GM10266 (cell line): ENCODE measurements around the gene MRAP2.

Experiments used
- DNase-seq: peaks from one replicate; pipeline ENCODE4 v3.0.0; 2012; ENCODE audit errors: extremely low spot score
- TF ChIP-seq, protein P1 (sequence below): IDR thresholded peaks from 2 replicates; pipeline ENCODE4 v1.5.1; 2012; ENCODE audit warnings: mild to moderate bottlenecking, low read depth; ENCODE audit not compliant: control insufficient read depth, insufficient read depth; ENCODE audit errors: missing control alignments

MRAP2 gene

GRCh38 chr6:84018453-84019061 is 15.0 kb upstream of the MRAP2 start:
- no peak for DNase-seq
- TF ChIP-seq, protein P1, sequence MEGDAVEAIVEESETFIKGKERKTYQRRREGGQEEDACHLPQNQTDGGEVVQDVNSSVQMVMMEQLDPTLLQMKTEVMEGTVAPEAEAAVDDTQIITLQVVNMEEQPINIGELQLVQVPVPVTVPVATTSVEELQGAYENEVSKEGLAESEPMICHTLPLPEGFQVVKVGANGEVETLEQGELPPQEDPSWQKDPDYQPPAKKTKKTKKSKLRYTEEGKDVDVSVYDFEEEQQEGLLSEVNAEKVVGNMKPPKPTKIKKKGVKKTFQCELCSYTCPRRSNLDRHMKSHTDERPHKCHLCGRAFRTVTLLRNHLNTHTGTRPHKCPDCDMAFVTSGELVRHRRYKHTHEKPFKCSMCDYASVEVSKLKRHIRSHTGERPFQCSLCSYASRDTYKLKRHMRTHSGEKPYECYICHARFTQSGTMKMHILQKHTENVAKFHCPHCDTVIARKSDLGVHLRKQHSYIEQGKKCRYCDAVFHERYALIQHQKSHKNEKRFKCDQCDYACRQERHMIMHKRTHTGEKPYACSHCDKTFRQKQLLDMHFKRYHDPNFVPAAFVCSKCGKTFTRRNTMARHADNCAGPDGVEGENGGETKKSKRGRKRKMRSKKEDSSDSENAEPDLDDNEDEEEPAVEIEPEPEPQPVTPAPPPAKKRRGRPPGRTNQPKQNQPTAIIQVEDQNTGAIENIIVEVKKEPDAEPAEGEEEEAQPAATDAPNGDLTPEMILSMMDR = no peak

DNA sequence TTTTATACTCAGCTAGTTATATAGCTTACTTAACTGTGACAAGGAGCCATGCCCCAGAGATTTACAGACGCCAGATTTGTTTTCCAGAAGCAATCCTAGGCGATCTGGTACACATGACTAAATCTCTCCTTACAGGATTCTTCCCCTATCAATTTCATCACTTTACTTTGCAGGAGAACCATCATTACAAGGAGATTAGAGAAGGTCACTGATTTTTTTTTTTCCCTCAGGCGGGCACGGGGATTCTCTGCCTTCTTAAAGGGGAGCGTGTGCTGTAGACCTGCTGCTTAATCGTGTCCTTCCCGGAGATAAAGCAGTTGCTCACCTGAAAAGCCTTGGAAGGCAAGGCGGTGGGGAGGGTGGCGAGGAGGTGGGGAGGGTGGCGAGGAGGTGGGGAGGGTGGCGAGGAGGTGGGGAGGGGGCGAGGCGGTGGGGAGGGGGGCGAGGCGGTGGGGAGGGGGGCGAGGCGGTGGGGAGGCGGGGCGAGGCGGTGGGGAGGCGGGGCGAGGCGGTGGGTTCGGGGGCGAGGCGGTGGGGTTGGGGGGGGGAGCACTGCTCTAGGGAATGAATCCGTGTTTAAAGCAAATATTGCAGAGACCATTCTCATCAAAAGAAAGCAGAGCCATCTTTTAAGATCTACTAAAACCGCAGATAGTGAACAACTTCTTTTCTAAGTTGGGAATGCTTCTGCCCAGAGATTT is 14.3 kb upstream of the MRAP2 start:
- DNase-seq = no peak

GRCh38 chr6:84019842-84020211 is 13.7 kb upstream of the MRAP2 start:
- TF ChIP-seq, protein P1 = no peak
- DNase-seq = no peak

More for the DNA sequence above, 14.3 kb upstream of the MRAP2 start:
- TF ChIP-seq, protein P1 = no peak

DNA sequence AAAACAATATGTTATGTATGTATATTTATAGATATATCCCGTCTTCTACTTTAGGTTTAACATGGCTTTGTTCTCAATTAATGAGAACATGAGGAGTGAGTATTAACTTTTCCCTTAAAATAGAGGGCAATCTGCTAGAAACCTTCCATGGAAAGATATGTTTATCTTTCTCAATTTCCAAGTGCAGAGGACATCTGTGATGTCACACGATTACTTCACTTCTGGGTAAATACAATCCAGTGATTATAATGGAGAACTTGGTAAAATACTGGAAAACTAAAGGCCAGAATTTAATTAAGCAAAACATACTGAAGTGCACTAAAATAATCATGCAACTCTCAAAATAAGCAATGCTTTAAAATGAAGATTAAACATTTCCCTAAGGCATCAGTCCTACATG is 11.9 kb upstream of the MRAP2 start:
- TF ChIP-seq, protein P1 = no peak
- DNase-seq = no peak

DNA sequence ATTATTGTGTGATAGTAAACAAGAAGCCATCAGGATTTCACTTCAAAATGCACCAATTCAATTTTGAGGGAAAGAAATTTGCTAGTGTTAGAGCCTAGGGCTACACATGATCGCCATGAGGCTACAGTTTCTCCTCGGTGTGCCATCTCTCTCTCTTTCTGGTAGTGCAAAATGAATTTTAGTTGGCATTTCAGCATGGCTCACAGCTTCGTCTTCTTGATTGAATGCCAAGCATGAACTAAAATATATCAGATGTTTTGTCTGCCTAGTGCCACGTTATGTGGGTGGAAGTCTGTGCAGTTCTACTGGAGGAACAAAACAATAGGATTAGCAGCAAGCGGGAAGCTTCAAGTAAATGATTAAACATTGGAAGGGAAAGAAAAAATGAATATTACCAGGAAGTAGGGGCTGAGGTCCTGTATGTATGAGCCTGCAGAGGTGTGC is 6.8 kb upstream of the MRAP2 start:
- no peak for DNase-seq
- TF ChIP-seq, protein P1 = no peak

DNA sequence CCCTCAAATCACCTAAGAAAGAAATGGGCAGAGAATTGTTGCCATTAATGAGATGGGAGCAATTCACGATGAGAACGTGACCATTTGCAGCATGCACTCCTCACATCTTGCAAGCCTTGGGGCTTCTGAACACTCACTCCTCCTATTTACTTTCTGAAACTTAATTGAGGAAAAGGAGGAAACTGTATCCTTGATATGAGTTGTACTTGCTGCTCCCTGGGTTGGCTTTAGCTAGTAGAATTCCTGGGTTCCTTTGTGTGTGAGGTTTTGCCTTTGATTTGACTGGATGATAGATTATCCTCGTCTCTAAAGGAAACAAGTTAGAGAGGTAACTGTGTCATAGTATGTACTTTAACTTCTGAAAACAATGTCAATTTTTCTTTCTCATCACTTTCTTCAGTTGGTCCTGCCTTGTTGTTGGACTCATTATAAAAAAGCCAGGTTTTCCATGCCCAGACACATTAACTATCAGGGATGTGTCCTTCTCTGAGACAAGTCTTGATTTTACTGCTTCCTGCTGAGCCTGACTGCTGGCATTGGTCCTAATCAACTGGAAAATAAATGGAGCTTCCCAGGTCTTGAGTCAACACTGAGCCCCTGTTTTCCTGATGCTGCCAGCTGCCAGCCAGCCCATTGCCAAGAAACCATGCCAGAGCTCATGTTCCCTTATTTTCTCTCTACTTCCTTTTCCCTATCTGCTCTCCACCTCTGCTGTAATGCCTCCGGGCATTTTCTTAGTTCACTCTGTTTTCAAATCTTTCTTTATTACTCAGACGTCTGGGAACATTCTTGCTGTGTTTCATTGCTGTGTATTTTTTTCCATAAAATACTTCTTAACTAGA is 6.0 kb upstream of the MRAP2 start:
- TF ChIP-seq, protein P1 = no peak

More for the DNA sequence above, 6.0 kb upstream of the MRAP2 start:
- no peak for DNase-seq
